HCT116 (cell line): Measurements from ENCODE around the gene ARL5A. TPM values are rescaled to one million over a fixed set of nuclear protein-coding genes. Genes with fewer than 3 reads are reported as not detected.

Source experiments
- ATAC-seq: fragments of 200-7000 bp; cut with Tn5 transposase; 2 replicates; pipeline ENCODE4 v1.9.1; 2020; ENCODE audit warnings: mild to moderate bottlenecking, moderate library complexity
- BruUV-seq: library from RNA; stranded (reverse); fragments of 400-500 nt; replicated peaks from 2 replicates; lab custom pipeline; 2021; lab: Mats Ljungman, UMichigan
- CTCF ChIA-PET: fragments of 300-600 bp; sonication (Branson Sonifier 250); formaldehyde crosslinking; loops from one replicate; lab custom pipeline; 2021; ENCODE audit warnings: antibody characterized with exemption; lab: Charles Lee
- POLR2A ChIA-PET: fragments of 300-600, 350-600 bp; sonication (Branson Sonifier 250); formaldehyde crosslinking; loops from one replicate; lab custom pipeline; 2021; ENCODE audit warnings: antibody characterized with exemption; lab: Charles Lee
- RAD21 ChIA-PET, 2 experiments: fragments of 300-600 bp; sonication (Branson Sonifier 250); formaldehyde crosslinking; loops; one replicate each; lab custom pipeline; 2023; ENCODE audit warnings: low total read pairs in 2 of 2; ENCODE audit not compliant: uncharacterized antibody in 2 of 2, unreplicated experiment in 2 of 2, low non-redundant PET in 1 of 2; lab: Charles Lee
- DNase-seq: peaks from one replicate; pipeline ENCODE4 v3.0.0-alpha.2; 2010; ENCODE audit warnings: low read depth, low spot score
- H2AFZ ChIP-seq: fragments of 200-600 bp; shearing (Covaris generic), sonication (generic); 2 replicates; pipeline ENCODE4 v1.6.1; 2017; ENCODE audit warnings: low read depth, mixed run types, mixed read lengths, antibody characterized with exemption, low read length; ENCODE audit not compliant: poor library complexity, severe bottlenecking
- H3K27ac ChIP-seq: 2 replicates; pipeline ENCODE4 v1.5.1; 2012; ENCODE audit warnings: low read depth, low read length
- H3K27me3 ChIP-seq: fragments of 200-600 bp; sonication (generic); 2 replicates; pipeline ENCODE4 v1.6.1; 2016; ENCODE audit warnings: mixed run types, low read length, mixed read lengths; ENCODE audit not compliant: insufficient read depth
- H3K36me3 ChIP-seq, 2 experiments: fragments of 200-500 bp in 1 of 2; fragments of 200-600 bp in 1 of 2; sonication (Bioruptor generic) in 1 of 2; sonication (generic) in 1 of 2; 2 replicates each; pipeline versions ENCODE4 v1.5.1 to v1.6.1; 2014 to 2016; ENCODE audit warnings: low read length in 2 of 2, inconsistent platforms in 1 of 2, mixed read lengths in 1 of 2, mixed run types in 1 of 2; ENCODE audit not compliant: insufficient read depth in 2 of 2, control insufficient read depth in 1 of 2
- H3K4me1 ChIP-seq, 2 experiments: fragments of 200-600 bp in 1 of 2; sonication (generic) in 1 of 2; 2 replicates each; pipeline versions ENCODE4 v1.5.1 to v1.6.1; 2012 to 2017; ENCODE audit warnings: low read length in 2 of 2, inconsistent platforms in 1 of 2, mild to moderate bottlenecking in 1 of 2, mixed read lengths in 1 of 2, mixed run types in 1 of 2, moderate library complexity in 1 of 2; ENCODE audit not compliant: insufficient read depth in 2 of 2, control insufficient read depth in 1 of 2
- H3K4me2 ChIP-seq: fragments of 200-600 bp; sonication (generic); 2 replicates; pipeline ENCODE4 v1.6.1; 2017; ENCODE audit warnings: mixed run types, low read length, mixed read lengths
- H3K4me3 ChIP-seq, 2 experiments: fragments of 200-600 bp in 1 of 2; sonication (generic) in 1 of 2; replicated peaks in 1 of 2; 2 replicates each; pipeline ENCODE4 v1.5.1; 2011 to 2016; ENCODE audit warnings: low read length in 2 of 2, control low read depth in 1 of 2, low read depth in 1 of 2, mild to moderate bottlenecking in 1 of 2, mixed read lengths in 1 of 2, mixed run types in 1 of 2
- H3K79me2 ChIP-seq: fragments of 200-600 bp; sonication (generic); 2 replicates; pipeline ENCODE4 v1.6.1; 2017; ENCODE audit warnings: mild to moderate bottlenecking, mixed run types, low read length, moderate library complexity, mixed read lengths; ENCODE audit not compliant: insufficient read depth
- H3K9ac ChIP-seq: fragments of 200-600 bp; sonication (generic); 2 replicates; pipeline ENCODE4 v1.6.1; 2016; ENCODE audit warnings: low read length, mixed read lengths
- H3K9me2 ChIP-seq: fragments of 200-600 bp; sonication (generic), shearing (Covaris generic); 2 replicates; pipeline ENCODE4 v1.6.1; 2017; ENCODE audit warnings: mixed run types, mild to moderate bottlenecking, moderate library complexity; ENCODE audit not compliant: insufficient read depth
- H3K9me3 ChIP-seq, 2 experiments: fragments of 200-500 bp in 1 of 2; fragments of 200-600 bp in 1 of 2; sonication (Bioruptor generic) in 1 of 2; sonication (generic) in 1 of 2; 2 replicates each; pipeline ENCODE4 v1.6.1; 2014 to 2017; ENCODE audit warnings: low read length in 2 of 2, mixed read lengths in 2 of 2, inconsistent platforms in 1 of 2, low read depth in 1 of 2, mild to moderate bottlenecking in 1 of 2, mixed run types in 1 of 2, moderate library complexity in 1 of 2; ENCODE audit not compliant: control insufficient read depth in 1 of 2, insufficient read depth in 1 of 2
- H4K20me1 ChIP-seq: fragments of 200-600 bp; sonication (generic), shearing (Covaris generic); 2 replicates; pipeline ENCODE4 v1.6.1; 2017; ENCODE audit warnings: mixed run types, mild to moderate bottlenecking, moderate library complexity; ENCODE audit not compliant: insufficient read depth
- CEBPB ChIP-seq: IDR thresholded peaks from 2 replicates; pipeline ENCODE4 v1.6.1; 2012; ENCODE audit warnings: low read depth
- CTCF ChIP-seq, 3 experiments: fragments of 200-600 bp in 1 of 3; sonication (generic) in 1 of 3; IDR thresholded peaks in 2 of 3; conservative IDR thresholded peaks in 1 of 3; 2 replicates each; pipeline ENCODE4 v1.5.1; 2012 to 2017; ENCODE audit warnings: low read depth in 2 of 3, low read length in 2 of 3, antibody characterized with exemption in 1 of 3, borderline replicate concordance in 1 of 3, control low read depth in 1 of 3, mild to moderate bottlenecking in 1 of 3, mixed read lengths in 1 of 3, mixed run types in 1 of 3, moderate library complexity in 1 of 3; ENCODE audit not compliant: insufficient read depth in 1 of 3
- FOSL1 ChIP-seq: IDR thresholded peaks from 2 replicates; pipeline ENCODE4 v1.6.1; 2012; ENCODE audit warnings: low read depth
- JUND ChIP-seq: IDR thresholded peaks from 2 replicates; pipeline ENCODE4 v1.6.1; 2012
- POLR2AphosphoS5 ChIP-seq: IDR thresholded peaks from 2 replicates; pipeline ENCODE4 v1.6.1; 2011; ENCODE audit warnings: mild to moderate bottlenecking, low read depth, low read length, moderate library complexity
- RAD21 ChIP-seq: IDR thresholded peaks from 2 replicates; pipeline ENCODE4 v1.6.1; 2012; ENCODE audit warnings: low read depth, mild to moderate bottlenecking
- SIN3A ChIP-seq: IDR thresholded peaks from 2 replicates; pipeline ENCODE4 v1.6.1; 2012; ENCODE audit warnings: low read depth
- SP1 ChIP-seq: IDR thresholded peaks from 2 replicates; pipeline ENCODE4 v1.6.1; 2012; ENCODE audit warnings: low read depth
- YY1 ChIP-seq: IDR thresholded peaks from 2 replicates; pipeline ENCODE4 v1.6.1; 2011; ENCODE audit warnings: low read length, low read depth, moderate library complexity, mild to moderate bottlenecking; ENCODE audit not compliant: insufficient replicate concordance; ENCODE audit errors: extremely low read depth
- ZBTB33 ChIP-seq: IDR thresholded peaks from 2 replicates; pipeline ENCODE4 v1.6.1; 2011; ENCODE audit warnings: mild to moderate bottlenecking, low read length, moderate library complexity; ENCODE audit not compliant: insufficient replicate concordance; ENCODE audit errors: extremely low read depth
- intact Hi-C: fragments of 100-400 bp; cut with micrococcal nuclease; formaldehyde crosslinking; loops from 2 replicates; pipeline ENCODE4 v1.10.0; 2022
- total RNA-seq: library from RNA; stranded (reverse); gene quantifications from one replicate; pipeline ENCODE4 v1.2.1, GENCODE V29; 2021; ENCODE audit not compliant: unreplicated experiment

Gene ARL5A
- total RNA-seq, 1 experiment from 2014 or later: 74.4 TPM

DNA sequence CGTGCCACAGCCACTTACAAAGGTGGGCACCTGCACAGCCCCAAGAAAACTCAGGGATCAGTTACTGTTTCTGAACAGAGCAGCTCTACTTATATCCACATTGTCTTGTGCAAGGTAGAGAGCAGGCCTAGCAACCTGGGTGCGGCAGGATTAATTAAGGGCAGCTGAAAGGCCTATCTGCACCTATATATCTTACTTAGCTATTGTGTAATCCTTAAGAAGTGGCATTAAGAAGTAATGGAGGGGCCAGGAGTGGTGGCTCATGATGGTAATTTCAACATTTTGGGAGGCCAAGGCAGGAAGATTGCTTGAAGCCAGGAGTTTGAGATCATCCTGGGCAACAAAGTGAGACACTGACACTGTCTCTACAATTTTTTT lies 12.8 kb upstream of the ARL5A start:
- TF ChIP-seq SP1 (no peak), RAD21 (no peak), SIN3A (no peak), JUND (no peak), CEBPB (no peak), POLR2AphosphoS5 (no peak), ZBTB33 (no peak), FOSL1 (no peak), CTCF (IDR thresholded peaks at IDR 0.05 in 2 of 3, conservative IDR thresholded peaks at IDR 0.05 in 1 of 3; ENCODE audit: borderline replicate concordance in 1 of 3, insufficient read depth in 1 of 3, low read depth in 2 of 3, low read length in 2 of 3) (no peak), YY1 (no peak)
- TF ChIP-seq, all 23 proteins: peak for 0
- Histone ChIP-seq H3K4me3 (no peak overlapping the region), H3K27me3 (no peaks in the 10 kb centered on the region), H3K36me3 (no peaks in the 10 kb centered on the region), H3K9ac (no peak overlapping the region), H3K79me2 (no peaks in the 10 kb centered on the region), H3K4me2 (no peak overlapping the region), H3K9me2 (no peaks in the 10 kb centered on the region), H3K9me3 (no peaks in the 10 kb centered on the region), H3K27ac (no peak overlapping the region), H3K4me1 (no peaks in the 10 kb centered on the region), H4K20me1 (no peaks in the 10 kb centered on the region), H2AFZ (no peak overlapping the region)
- ChIA-PET CTCF (no interaction called here), POLR2A (no interaction called here), RAD21 (no interaction called here)
- intact Hi-C loops: no loop called here
- DNase-seq (no peak), ATAC-seq (no peak)
- no TSS peak for BruUV-seq
